Muscle of arm (tissue), 12 donors: Measurements from ENCODE around the gene CAMK4. TPM values are rescaled to one million over a fixed set of nuclear protein-coding genes. Genes with fewer than 3 reads are reported as not detected.

Experiments
- DNase-seq: peaks from one replicate; pipeline ENCODE4 v3.0.0-alpha.2; 2013
- polyA plus RNA-seq, 12 donors: library from polyadenylated mRNA; unstranded; fragments of 120-200 nt; gene quantifications; one replicate each; pipeline ENCODE4 v1.2.1, GENCODE V29; 2013; ENCODE audit not compliant: insufficient read length in 12 of 12

Gene CAMK4
- polyA plus RNA-seq, 12 donors = 4.2 to 16.8 (median 5.5) TPM; not detected in 1

DNA sequence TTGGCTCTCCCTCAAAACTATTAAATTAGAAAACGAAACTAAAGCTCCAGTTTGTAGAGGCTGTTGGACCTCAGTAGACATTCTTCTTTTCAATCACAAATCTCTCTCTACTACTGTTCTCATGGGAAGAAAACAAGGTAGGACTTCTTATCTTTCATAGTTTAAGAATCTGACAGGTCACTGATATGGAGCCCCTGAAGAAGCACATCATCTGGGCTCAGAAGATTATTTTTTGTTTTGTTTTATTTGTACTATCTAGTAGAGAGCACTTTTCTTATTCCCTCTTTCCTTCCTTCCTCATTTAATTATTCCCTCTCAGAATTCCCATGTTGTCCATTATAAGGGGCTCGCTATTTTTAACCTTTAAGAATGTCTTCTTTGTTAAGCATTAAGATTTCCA, 261.9 kb downstream of the CAMK4 start:
- DNase-seq = no peak

DNA sequence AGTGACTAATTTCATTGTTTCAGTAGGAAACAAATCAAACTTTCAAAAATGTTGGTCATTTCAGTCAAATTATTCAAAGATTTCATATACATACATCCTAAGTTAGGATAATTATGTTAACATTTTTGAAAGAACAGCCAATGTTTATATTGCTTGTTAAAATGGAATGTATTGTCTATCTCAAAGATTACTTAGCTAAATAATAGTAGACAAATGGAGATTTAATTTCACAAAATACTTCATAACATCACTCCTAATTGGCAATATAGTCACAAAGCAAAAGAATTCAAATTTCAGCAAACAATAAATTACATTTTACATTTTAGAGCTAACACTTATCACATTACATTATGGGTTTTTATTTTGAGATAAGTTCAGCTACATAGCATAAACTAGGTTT, 262.7 kb downstream of the CAMK4 start:
- DNase-seq = no peak

DNA sequence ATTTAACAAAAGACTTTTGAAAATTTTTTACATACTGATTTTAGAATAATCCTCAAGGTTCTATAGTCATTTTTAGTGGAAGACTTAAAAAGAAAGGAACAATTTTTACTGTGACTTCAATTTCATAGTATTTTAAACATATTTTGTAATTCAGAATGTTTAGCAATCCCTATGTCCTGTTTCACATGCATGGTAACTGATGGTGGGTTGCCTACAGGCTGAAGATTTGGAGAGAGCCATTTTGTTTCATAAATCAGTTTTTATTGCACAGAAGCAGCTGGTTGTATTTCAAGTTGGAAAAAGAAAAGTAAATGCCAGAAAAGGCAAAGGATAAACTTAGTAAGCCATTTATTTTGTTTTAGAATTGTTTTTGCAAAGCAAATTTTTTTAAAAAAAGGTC, 264.2 kb downstream of the CAMK4 start:
- DNase-seq = no peak

DNA sequence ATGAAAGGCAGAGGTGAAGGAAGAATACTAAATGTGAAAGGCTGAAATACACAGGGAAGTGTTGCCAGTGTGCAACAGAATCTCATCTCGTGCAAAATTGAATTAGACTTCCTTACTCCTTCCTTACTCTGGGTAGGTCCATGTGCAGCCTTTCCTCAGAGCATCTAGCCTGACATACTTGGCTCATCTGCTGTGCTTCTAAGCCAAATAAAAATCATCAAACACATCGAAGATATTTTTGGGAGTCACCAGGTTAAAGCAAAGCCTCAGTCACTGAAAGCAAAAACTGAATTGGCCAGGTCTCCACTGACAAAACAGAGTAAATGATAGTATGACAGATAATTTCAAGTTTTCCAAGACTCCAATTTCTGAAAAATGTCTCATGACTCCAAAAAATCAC, 268.8 kb downstream of the CAMK4 start:
- no peak for DNase-seq

DNA sequence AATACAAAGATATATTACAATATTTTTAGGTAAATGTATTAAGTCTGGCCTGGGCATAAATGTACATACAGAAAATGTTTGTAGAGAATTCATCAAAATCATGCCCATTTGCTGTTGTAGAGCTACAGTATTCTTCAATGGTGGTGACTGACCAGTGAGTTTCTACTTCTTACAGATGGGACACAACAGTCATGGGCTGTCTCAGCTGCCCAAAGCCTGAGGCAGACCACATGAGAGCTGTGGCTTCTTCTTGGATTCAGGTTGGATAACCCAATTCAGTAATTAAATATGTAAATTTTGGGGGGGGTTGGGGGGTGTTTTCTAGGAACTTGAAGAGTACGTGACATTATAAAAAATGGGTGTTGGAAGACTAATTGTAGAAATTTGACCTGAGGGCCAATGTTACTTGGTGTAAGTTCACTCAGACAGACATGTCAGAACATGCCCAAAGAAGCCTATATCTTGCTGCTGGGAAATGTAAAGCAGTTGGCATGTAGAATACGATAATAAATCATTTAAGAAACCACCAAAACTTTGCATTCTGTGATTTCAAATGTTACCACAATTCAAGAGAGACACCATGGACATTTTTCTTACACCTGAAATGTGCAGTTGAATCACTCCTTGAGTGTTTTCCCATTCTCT, 270.3 kb downstream of the CAMK4 start:
- DNase-seq = no peak

DNA sequence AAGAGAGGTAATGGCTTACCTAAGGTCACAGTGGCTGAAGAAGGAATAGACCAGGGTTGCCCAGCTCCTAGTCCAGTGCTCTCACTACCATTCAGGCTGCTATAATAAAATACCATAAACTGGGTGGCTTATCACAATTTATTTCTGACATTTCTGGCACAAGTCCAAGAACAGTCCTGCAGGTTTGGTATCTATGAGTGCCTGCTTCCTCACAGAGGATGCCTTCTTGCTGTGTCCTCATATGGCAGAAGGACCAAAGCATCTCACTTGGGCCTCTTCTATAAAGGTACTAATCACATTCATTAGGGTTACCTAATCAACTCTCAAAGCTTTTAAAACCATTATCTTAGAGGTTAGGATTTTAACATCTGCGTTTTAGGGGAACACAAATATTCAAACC, 271.0 kb downstream of the CAMK4 start:
- DNase-seq = no peak

DNA sequence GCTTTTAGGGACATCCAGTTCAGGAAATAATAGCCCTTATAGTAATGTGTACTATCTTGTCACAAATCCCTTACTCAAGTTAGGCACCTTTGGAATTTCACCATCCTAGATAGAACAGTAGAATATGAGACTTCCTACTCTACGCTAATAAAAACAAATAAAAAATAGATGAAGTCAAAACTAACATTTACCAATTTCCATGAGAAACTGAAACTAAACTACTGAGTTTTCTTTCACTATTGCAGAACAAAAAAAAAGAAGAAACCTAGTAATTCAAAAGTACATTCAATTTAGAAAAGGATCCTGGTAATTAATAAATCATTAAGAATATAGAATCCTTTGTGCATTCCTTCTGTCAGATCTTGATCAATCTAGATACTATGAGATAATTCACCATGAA, 274.2 kb downstream of the CAMK4 start:
- no peak for DNase-seq

DNA sequence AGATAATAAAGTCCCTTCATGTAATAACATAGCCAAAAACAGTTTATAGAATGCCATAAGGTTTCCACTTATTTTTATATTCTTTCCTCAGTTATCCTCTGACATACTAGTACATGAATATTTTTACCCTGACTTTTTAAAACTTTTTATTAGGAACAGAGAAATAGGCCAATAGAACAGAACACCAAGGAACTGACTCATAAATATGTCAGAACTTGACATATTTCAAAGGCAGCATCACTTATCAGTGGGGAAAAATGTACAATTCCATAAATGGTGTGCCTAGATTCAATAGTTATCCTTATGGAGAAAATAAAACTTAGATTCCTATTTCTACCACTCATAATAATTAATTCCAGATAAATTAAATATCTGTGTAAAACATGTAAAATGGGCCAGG, 278.8 kb downstream of the CAMK4 start:
- DNase-seq = no peak

DNA sequence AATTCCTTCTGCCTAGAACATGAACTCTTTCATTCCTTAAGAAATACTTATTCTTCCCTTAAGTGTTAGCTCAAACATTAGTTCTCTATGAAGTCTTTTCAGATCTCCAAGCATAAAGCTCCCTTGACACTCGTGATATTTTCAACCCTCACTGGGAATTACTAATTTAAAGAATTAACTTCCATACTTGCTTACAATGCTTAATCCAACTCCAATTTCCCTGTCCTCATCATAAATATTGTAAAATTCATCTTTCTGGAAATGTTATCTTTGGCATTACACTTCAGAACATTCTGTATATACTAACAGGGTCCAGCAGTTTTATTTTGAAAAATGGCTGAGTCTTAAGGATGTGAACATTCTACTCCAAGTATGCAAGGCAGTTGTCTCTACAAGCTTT, 280.9 kb downstream of the CAMK4 start:
- no peak for DNase-seq

DNA sequence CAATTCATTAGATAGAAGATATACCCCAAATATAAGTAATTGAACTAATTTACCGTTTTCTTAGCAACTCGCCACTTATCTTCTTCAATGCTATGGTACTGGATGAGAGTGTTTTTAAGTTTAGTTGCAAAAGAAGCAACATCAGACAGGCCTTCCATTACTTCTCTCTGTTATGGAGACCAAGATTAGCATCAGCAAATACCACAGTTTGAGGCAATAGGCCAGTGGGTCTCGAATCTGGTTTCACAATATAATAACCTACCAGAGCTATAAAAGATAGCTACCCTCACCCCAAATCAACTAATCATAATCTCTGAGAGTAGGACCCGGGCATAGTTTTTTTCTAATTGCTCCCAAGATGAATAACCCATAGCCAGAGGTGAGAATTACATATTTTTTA, 283.1 kb downstream of the CAMK4 start:
- DNase-seq = no peak

DNA sequence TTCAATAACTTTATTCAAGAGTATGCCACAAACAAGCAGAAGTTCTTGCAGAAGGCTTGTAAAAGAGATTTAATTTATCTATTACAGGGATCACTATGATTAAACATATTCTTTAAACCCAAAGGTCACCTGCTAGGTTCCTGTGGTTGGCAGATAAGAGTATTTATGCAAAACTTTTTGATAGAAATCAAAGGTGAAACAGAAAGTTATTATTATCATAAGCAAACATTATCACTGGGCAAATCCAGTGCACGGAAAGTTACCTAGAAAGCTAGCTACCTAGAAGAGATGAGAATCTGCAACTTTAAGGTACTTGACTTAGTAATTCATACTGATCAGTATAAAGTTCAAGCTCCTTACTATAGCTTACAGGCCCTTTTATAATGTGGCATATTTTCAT, 284.9 kb downstream of the CAMK4 start:
- DNase-seq = no peak

DNA sequence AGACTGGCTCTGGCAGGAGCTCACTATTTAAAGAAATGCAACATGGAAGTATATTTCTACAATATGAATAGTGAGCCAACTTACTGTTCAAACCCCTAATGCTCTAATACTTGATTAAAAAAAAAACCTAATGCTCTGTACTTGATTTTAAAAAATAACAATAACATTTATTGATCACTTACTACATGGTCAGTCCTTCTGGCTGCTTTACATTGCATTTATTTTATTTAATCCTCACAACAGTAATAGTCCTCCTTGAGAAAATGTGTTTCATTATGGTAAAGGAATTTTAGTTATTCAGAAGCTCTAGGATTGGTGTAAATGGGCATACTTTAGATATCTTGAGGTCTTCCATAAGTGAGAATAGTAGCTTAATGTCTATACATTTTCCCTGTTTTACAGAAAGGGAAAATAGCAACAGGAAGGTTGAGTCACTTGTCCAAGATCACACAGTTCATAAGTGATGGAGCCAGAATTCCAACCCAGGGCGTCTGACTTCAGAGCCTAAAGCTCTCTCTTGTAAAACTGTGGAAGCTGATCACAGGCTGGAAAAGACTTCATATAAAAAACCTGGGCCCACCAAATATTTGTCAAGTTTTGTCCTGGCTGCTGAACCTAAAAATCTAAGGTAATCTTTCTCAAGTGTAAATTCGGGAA, 287.1 kb downstream of the CAMK4 start:
- no peak for DNase-seq

DNA sequence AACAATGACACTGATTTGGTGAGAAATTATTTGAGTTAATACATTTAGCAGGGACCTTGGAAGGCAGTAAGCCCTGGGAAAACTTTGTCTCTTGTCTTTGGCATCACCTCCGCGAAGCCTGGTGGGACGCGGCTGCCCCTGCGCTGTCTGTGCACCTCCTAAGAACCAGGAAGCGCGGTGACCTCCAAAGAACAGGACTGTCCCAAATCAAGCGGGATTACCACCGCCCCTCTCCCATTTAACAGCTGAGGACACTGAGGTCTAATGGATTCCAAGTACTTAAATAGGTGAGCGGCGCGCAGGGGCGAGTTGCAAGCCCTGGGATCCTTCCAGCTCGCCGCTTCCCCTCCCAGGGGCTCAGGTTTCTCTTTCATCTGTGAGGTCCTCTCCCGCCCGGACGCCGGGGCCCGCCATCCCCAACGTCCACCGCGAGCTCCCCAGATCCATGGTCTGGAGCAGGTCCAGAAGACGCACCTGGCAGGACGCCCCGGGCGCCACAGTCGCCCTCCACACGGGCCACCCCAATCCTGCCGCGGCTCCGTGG, 287.7 kb downstream of the CAMK4 start:
- no peak for DNase-seq

DNA sequence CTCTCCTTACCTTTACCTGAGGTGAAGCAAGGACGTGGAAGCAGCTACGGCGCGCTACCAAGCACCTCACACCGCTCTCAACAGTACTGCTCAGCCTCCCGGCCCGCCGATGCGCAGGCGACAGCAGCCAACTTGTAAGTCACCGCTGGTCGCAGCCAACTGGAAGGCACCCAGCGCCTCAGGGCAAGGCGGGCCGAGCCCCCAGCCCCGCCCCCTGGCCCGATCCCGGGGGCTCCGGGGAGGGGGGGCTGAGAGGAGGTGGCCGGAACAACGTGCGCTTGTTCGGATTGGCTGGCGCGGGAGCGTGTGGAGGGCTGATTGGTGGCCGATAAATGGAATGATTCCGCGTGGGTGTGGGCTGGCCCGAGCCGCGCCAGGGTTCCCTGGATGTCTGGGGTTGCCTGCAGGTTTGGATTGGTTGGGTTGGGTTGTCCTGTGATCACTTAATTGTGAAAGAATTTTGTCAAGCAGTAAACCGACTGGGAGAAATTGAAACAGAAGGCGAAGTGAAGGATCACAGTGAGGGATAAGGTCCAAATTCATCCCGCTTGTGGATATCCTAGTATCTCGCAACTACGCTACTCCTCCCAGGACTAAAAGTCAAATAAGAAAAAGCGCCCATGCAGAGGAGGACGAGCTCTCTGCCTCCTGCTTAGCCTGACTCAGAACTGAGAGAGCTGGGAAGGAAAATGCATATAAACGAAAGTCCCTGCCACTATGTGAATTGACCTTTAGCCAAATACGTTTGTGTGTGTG, 288.4 kb downstream of the CAMK4 start, which contains the start of gene STARD4:
Gene STARD4, minus strand, starts transcription at position 161 of the 756 bp plus-strand sequence. CDS start 5,102 bp downstream, outside the sequence.
- DNase-seq = peak; percentile 95

DNA sequence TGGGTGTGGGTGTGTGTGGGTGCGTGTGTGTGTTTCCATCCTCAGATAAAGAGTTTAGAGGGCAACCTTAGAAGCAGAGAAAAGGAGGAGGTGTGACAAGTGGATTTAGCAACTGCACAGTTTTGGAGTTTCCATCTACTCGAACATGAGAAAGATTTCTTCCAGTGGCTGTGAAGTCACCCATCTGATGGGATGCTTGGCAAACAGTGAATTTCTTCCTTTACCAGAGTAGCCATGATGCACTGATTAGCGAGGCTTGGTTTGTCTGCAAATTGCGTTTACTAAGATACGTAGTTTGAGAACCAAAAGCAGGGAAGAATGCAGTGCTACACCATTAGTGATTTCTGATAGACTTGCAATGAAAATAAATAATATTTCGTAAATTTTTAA, 288.9 kb downstream of the CAMK4 start:
- no peak for DNase-seq

DNA sequence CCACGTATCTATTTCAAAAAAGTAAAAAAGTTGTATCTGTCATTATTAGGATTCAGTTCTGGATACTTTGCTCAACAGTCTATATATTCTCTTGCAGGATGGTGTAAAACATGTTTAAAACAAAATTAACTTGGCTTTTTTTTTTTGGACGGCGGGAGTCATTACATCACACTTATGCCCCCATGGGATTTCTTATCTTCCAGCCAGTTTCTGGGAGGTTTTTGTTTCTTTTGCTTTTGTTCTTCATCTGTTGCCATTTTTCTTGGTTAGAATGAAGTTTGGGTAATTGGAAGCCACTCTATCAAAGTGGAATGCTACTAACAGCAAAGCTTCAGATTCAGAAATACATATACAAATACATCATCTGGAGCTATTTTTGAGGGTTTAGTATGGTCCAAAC, 289.9 kb downstream of the CAMK4 start:
- DNase-seq = no peak

DNA sequence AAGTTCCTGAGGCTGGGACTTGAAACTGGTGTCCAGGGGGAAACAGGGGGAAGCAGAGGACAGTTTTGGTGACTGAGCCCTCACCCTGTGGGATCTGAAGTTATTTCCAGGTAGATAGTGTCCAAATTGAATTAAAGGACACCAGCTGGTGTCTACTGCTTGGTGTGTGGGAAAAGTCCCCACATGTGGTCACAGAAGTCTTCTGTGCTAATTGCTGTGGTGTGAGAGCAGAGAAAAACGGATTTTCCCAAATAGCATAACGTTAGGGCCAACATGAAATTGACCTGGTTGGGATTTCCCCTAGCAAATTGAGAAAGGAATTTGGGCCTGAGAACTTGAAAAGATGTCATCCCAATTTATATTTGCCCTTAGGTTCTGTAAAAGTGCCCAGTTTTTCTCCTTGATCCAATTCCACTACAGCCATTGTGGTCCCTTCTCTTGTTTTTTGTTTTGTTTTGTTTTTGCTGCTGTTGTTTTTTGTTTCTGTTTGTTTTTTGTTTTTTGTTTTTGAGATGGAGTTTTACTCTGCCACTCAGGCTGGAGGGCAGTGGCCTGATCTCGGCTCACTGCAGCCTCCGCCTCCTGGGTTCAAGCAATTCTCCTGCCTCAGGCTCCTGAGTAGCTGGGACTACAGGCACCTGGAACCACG, 293.8 kb downstream of the CAMK4 start:
- DNase-seq = no peak

DNA sequence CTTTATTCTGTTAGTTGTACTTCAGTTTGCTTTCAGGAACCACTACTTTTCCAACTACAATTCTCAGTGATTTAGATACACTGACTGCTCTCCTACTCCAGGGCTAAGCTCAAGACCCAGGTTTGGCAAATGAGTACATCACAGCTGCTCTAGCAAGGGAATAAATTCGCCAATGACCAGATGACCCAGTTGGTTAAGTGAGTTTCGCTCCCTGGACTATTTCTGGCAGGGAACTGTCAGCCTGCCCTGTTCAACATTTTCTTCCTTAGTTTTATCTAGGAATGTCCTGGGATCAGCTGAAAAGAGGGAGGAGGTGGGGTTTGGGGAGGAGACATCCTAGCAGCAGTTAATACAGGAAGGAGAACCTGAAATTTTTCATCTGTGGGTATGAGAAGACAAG, 294.6 kb downstream of the CAMK4 start:
- DNase-seq = no peak

DNA sequence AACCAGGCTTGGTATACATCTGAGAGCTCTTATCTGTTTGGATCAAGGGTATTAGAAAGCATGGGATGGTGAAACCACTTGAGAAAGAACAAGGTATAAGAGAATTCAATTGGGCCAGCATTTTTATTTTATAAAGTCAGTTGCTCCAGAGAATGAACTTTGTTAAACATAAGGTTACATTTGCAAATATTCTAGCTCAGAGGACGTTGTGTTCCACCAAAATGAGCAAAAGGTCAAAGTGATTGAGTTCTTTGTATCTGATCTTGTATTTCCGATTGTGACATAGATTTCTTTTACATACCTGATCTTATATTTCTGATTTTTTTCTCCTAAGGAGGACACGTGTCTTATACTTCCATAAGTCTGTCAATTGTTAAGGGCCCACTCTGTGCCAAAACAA, 296.7 kb downstream of the CAMK4 start:
- DNase-seq = no peak

DNA sequence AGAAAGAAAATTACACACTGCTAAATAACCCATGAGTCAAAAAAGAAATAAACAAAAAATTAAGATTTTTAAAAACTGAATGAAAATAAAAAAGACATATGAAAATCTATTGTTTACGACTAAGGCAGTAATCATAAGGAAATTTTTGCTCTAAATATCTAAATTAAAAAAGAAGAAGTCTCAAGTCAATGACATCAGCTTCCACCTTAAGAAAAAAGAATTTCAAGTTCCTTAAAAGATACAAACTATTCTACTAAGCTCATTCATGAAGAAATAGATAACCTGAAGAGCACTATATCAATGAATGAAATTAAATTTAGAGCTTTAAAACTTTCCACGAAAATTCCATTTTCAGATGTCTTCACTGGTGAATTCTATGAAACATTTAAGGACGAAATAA, 303.9 kb downstream of the CAMK4 start:
- no peak for DNase-seq

DNA sequence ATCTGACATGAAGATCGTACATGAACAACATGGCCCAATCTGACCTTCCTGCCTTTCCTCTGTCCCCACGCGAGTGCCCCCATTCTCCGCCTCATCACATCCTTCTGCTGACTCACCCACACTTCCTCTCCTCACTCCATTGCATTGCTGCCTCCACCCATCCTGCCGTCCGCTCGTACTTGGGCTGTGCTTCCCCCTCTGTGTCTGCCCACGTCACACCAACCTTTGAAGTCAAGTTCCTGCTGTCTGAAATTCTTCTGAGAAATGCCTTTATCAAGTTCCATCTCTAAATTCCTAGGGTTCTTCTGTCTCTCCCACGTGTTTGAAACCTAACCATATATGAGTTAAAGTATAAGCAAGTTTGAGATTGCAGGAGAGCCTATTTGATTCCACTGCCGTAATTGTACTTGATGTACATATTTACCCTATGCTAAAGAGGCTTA, 306.1 kb downstream of the CAMK4 start:
- peak; percentile 27 for DNase-seq

DNA sequence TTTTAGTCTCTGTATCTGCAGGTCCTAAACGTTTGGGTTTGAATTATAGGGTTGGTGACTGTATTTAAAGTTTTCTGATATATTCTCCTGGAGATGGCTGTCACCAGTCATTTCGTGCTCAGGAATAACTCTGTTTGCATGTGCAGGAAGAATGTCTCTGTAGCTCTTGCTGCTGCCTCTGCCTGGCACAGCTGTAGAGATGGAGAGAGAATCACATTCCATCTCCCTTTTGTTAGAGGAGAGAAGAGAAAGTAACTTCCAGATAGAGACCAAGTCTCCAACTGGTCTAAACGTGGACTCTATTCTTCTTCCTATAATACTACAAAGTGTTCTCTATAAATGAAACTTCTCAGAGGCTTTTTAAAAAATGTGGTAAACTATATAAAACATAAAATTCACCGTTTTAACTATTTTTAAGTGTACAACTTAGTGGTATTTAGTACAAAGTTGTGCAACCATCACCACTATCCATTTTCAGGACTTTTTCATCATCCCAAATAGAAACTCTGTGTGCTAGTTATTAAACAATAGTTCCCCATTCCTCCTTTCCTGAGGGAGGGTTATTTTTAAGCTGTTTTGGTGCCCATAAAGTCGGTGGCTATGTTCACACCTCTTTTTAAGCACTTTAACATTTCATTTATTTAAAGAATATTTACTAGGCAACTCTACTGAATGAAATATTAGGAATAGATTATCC, 308.9 kb downstream of the CAMK4 start:
- DNase-seq = no peak
